ENCODE data around the gene BSN.

DNA sequence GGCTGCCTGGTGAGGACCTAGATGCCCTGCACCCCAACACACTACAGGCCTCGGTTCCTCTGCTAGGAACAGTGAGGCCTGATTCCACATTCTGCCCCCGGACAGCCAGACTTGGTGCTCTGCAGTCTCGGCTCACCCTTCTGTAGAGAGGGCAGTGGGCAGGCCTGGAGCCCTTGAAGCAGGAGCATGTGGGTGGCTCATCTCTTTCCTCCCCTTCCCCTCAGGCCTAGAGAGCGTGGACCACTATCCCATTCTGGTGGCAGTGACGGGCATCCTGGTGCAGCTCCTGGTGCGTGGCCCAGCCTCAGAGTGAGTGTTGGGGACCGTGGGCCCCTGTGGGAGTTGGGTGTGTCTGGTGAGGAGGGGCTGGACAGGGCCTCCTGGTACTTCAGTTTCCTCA is 161.9 kb downstream of the BSN start:
- TF ChIP-seq POLR2A (IDR thresholded peaks at IDR 0.05), result no peak
- TF ChIP-seq, protein P1, sequence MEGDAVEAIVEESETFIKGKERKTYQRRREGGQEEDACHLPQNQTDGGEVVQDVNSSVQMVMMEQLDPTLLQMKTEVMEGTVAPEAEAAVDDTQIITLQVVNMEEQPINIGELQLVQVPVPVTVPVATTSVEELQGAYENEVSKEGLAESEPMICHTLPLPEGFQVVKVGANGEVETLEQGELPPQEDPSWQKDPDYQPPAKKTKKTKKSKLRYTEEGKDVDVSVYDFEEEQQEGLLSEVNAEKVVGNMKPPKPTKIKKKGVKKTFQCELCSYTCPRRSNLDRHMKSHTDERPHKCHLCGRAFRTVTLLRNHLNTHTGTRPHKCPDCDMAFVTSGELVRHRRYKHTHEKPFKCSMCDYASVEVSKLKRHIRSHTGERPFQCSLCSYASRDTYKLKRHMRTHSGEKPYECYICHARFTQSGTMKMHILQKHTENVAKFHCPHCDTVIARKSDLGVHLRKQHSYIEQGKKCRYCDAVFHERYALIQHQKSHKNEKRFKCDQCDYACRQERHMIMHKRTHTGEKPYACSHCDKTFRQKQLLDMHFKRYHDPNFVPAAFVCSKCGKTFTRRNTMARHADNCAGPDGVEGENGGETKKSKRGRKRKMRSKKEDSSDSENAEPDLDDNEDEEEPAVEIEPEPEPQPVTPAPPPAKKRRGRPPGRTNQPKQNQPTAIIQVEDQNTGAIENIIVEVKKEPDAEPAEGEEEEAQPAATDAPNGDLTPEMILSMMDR (IDR thresholded peaks at IDR 0.05), result no peak
